Measurements from ENCODE around the gene TSR3.

- TF ChIP-seq CTCF (IDR thresholded peaks at IDR 0.05; ENCODE audit: insufficient read depth, low read length) = no peak
- no peak for TF ChIP-seq REST (IDR thresholded peaks at IDR 0.05; ENCODE audit: insufficient replicate concordance, low read depth)
- no peak for TF ChIP-seq GABPA (IDR thresholded peaks at IDR 0.05; ENCODE audit: low read depth)
Measured at GRCh38 chr16:1380195-1380594, 28.5 kb upstream of the TSR3 start.

Measured in HL-60 (cell line).